ENCODE results near the gene MCAT.

GRCh38 chr22:43173566-43173965 is 30.4 kb upstream of the MCAT start:
- TF ChIP-seq CTCF (IDR thresholded peaks at IDR 0.05) (no peak), EZH2 (IDR thresholded peaks at IDR 0.05; ENCODE audit: borderline replicate concordance, insufficient read depth, low read depth, low read length, poor library complexity, severe bottlenecking) (no peak)
